PC-3 (cell line): ENCODE results near the gene EEIG1. TPM values are rescaled to one million over a fixed set of nuclear protein-coding genes. Genes with fewer than 3 reads are reported as not detected.

Experiments used
- ATAC-seq: fragments of 200-7000 bp; cut with Tn5 transposase; 2 replicates; pipeline ENCODE4 v1.9.1; 2020; ENCODE audit warnings: mild to moderate bottlenecking, moderate library complexity
- BruUV-seq: library from RNA; stranded (reverse); fragments of 400-500 nt; replicated peaks from 2 replicates; lab custom pipeline; 2021; lab: Mats Ljungman, UMichigan
- CTCF ChIA-PET: fragments of 300-600 bp; sonication (Branson Sonifier 250); formaldehyde crosslinking; loops from one replicate; lab custom pipeline; 2022; ENCODE audit warnings: antibody characterized with exemption; lab: Charles Lee
- POLR2A ChIA-PET: fragments of 300-600 bp; sonication (Branson Sonifier 250); formaldehyde crosslinking; loops from one replicate; lab custom pipeline; 2022; ENCODE audit warnings: antibody characterized with exemption; ENCODE audit not compliant: unreplicated experiment; lab: Charles Lee
- DNase-seq: peaks from one replicate; pipeline ENCODE4 v3.0.0-alpha.2; 2015
- H2AFZ ChIP-seq: fragments of 300-600 bp; sonication (generic); 2 replicates; pipeline ENCODE4 v1.6.0; 2016; ENCODE audit warnings: antibody characterized with exemption, low read length
- H3F3A ChIP-seq: fragments of 300-600 bp; sonication (generic); one replicate; pipeline ENCODE4 v1.6.0; 2017; ENCODE audit warnings: antibody characterized with exemption, low read length, control low read depth, mild to moderate bottlenecking; ENCODE audit not compliant: unreplicated experiment
- H3K27ac ChIP-seq: fragments of 300-600 bp; sonication (generic); 2 replicates; pipeline ENCODE4 v1.5.1; 2016; ENCODE audit warnings: mild to moderate bottlenecking, low read length
- H3K27me3 ChIP-seq: fragments of 300-600 bp; sonication (generic); 2 replicates; pipeline ENCODE4 v1.6.1; 2016; ENCODE audit warnings: low read length, mixed read lengths
- H3K36me3 ChIP-seq: fragments of 300-600 bp; sonication (generic); 2 replicates; pipeline ENCODE4 v1.6.1; 2016; ENCODE audit warnings: low read depth, mixed run types, low read length, mixed read lengths
- H3K4me1 ChIP-seq: fragments of 300-600 bp; sonication (generic); 2 replicates; pipeline ENCODE4 v1.5.1; 2016; ENCODE audit warnings: low read length; ENCODE audit not compliant: insufficient read depth
- H3K4me2 ChIP-seq: fragments of 300-600 bp; sonication (generic); 2 replicates; pipeline ENCODE4 v1.6.0; 2016; ENCODE audit warnings: low read length
- H3K4me3 ChIP-seq: fragments of 300-600 bp; sonication (generic); 2 replicates; pipeline ENCODE4 v1.5.1; 2016; ENCODE audit warnings: mild to moderate bottlenecking, low read length, mixed read lengths
- H3K79me2 ChIP-seq: fragments of 300-600 bp; sonication (generic); 2 replicates; pipeline ENCODE4 v1.6.1; 2017; ENCODE audit warnings: low read length, mixed read lengths
- H3K9ac ChIP-seq: fragments of 300-600 bp; sonication (generic); 2 replicates; pipeline ENCODE4 v1.6.0; 2016; ENCODE audit warnings: mild to moderate bottlenecking, low read length
- H3K9me2 ChIP-seq: fragments of 300-600 bp; sonication (generic); replicated peaks from 2 replicates; pipeline ENCODE4 v1.6.1; 2016; ENCODE audit warnings: mixed run types, low read length, mixed read lengths
- H3K9me3 ChIP-seq: fragments of 300-600 bp; sonication (generic); 2 replicates; pipeline ENCODE4 v1.6.1; 2016; ENCODE audit warnings: low read length, mixed read lengths
- H4K20me1 ChIP-seq: fragments of 300-600 bp; sonication (generic); 2 replicates; pipeline ENCODE4 v1.6.1; 2016; ENCODE audit warnings: low read length, mixed read lengths
- CTCF ChIP-seq: fragments of 300-600 bp; sonication (generic); conservative IDR thresholded peaks from 2 replicates; pipeline ENCODE4 v1.5.1; 2017; ENCODE audit warnings: antibody characterized with exemption, low read depth, mild to moderate bottlenecking, low read length
- EZH2 ChIP-seq: fragments of 300-600 bp; sonication (generic); IDR thresholded peaks from one replicate; pipeline ENCODE4 v1.6.1; 2017; ENCODE audit warnings: antibody characterized with exemption, mild to moderate bottlenecking, low read length; ENCODE audit not compliant: unreplicated experiment
- EZH2phosphoT487 ChIP-seq: fragments of 300-600 bp; sonication (generic); IDR thresholded peaks from 2 replicates; pipeline ENCODE4 v1.6.1; 2018; ENCODE audit warnings: mild to moderate bottlenecking, antibody characterized with exemption, low read length, borderline replicate concordance
- intact Hi-C: fragments of 100-400 bp; cut with micrococcal nuclease; formaldehyde crosslinking; loops from 2 replicates; pipeline ENCODE4 v1.9.0; 2023
- total RNA-seq: library from RNA; depleted of rRNA; stranded (reverse); fragments of >200 nt; gene quantifications from 2 replicates; pipeline ENCODE4 v1.2.3, GENCODE V29; 2014

Gene EEIG1
- total RNA-seq, 1 experiment from 2014 or later, result 10.8 TPM

GRCh38 chr9:127971357-127972235 lies 9.2 kb downstream of the EEIG1 start:
- H4K20me1 ChIP-seq, result peaks cover 15% of the 10 kb centered on the region; the same call in 1 of the 2 replicates
- H3F3A ChIP-seq, result no peaks in the 10 kb centered on the region
- peaks cover 91% of the 10 kb centered on the region for H3K79me2 ChIP-seq
- H3K27ac ChIP-seq, result no peak overlapping the region
- intact Hi-C loops, result no loop called here
- no TSS peak for BruUV-seq
- no peak overlapping the region for H3K9ac ChIP-seq
- no peaks in the 10 kb centered on the region for H3K27me3 ChIP-seq
- no peak overlapping the region for H2AFZ ChIP-seq
- ATAC-seq, result no peak
- DNase-seq, result no peak
- TF ChIP-seq CTCF (no peak), EZH2 (no peak), EZH2phosphoT487 (no peak)
- POLR2A ChIA-PET, result no interaction called here
- no peaks in the 10 kb centered on the region for H3K9me3 ChIP-seq
- CTCF ChIA-PET, result no interaction called here
- no peaks in the 10 kb centered on the region for H3K36me3 ChIP-seq
- no peak overlapping the region for H3K4me3 ChIP-seq
- peaks cover 38% of the 10 kb centered on the region for H3K4me1 ChIP-seq
- no peak overlapping the region for H3K4me2 ChIP-seq
- H3K9me2 ChIP-seq, result no peaks in the 10 kb centered on the region

- BruUV-seq, result no TSS peak
- Histone ChIP-seq H3K4me1 (peaks cover 48% of the 10 kb centered on the region), H2AFZ (no peak overlapping the region), H3K9me3 (no peaks in the 10 kb centered on the region), H3K27me3 (no peaks in the 10 kb centered on the region), H3K4me2 (no peak overlapping the region), H4K20me1 (peaks cover 8% of the 10 kb centered on the region; the same call in 1 of the 2 replicates), H3K4me3 (no peak overlapping the region), H3K27ac (no peak overlapping the region), H3K36me3 (no peaks in the 10 kb centered on the region), H3K9ac (no peak overlapping the region), H3F3A (no peaks in the 10 kb centered on the region), H3K79me2 (peaks cover 91% of the 10 kb centered on the region), H3K9me2 (no peaks in the 10 kb centered on the region)
- DNase-seq, result peak; percentile 43
- ChIA-PET POLR2A (no interaction called here), CTCF (no interaction called here)
- peak; percentile 24; the same call in 1 of the 2 replicates for ATAC-seq
- intact Hi-C loops, result no loop called here
- TF ChIP-seq EZH2, result no peak
- no peak for TF ChIP-seq EZH2phosphoT487
- no peak for TF ChIP-seq CTCF
Observed at GRCh38 chr9:127970401-127971313, 10.1 kb downstream of the EEIG1 start.
